ENCODE measurements around the gene TCAIM.
"Not testable (repeated sequence)": the region's sequence is repeated elsewhere in the genome, so short reads cannot be mapped to it uniquely, and the experiment has no call there.

Gene TCAIM

DNA sequence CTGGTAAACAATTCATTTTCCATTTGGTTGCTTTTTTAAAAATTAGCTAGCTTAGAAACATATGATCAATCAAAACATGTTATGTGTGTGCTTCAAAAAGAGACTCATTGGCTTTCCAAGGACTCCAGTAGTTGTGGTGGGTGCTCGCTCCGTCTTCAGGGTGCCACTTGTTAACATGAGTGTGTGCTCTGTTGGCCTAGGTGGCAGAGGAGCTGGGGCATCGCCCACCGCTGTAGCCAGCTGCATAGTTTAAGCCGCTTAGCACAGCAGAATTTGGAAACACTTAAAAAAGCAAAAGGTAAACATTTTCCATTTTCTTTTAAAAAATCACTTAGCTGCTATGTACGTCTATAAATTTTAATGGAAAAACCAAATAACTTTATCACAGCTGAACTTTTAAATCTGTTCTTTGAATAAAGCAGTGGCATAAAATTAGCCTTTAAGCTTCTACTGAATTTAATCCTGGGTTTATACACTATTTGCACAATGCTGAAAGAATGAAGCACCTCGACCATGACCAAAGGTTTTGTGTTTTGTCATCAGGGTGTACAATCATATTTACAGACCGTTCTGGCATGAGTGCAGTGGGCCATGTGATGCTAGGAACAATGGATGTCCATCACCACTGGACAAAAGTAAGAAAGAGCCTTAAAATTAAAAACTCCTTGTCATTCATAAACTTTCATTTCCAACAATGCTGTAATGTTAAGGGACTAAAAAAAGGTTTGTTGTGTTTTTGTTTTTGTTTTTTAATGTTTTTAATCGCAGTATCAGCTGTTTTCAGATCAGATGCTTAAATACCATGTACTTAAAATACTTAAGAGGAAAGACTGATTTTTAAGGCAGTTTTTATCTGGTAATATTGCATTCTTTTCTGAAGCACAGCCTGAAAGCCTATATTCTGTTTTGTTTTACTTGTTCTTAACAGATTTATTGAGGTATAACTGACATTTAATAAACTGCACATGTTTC lies 57.9 kb downstream of the TCAIM start:
- Histone ChIP-seq H3K9me3 (ENCODE audit: low read depth, low read length) (no peaks in the 10 kb centered on the region), H3K36me3 (ENCODE audit: insufficient read depth, low read length) (no peaks in the 10 kb centered on the region; the same call in 1 of the 2 replicates), H3K9ac (ENCODE audit: insufficient read length) (no peak overlapping the region), H3K4me3 (no peak overlapping the region), H3K27ac (no peak overlapping the region)
- no peak for DNase-seq (ENCODE audit: low read depth, low spot score)
- TF ChIP-seq POLR2AphosphoS5 (IDR thresholded peaks at IDR 0.05; ENCODE audit: borderline replicate concordance, low read depth, low read length) (no peak), EZH2 (IDR thresholded peaks at IDR 0.05) (no peak), FOXP2 (optimal IDR thresholded peaks at IDR 0.05; ENCODE audit: control extremely low read depth, extremely low read length, insufficient read depth) (no peak)

DNA sequence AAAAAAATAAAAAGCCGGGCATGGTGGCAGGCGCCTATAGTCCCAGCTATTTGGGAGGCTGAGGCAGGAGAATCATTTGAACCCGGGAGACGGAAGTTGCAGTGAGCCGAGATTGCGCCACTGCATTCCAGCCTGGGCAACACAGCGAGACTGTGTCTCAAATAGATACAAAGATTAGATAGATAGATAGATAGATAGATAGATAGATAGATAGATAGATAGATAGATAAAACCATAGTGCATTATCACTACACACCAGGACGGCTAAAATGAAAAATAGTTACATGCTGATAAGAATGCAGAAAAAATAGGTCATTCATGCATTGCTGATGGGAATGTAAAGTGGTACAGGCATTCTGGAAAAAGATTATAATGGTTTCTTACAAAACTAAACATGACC lies 59.7 kb downstream of the TCAIM start:
- H3K4me3 ChIP-seq; DNase-seq (ENCODE audit: low read depth, low spot score); H3K27ac ChIP-seq; H3K9me3 ChIP-seq (ENCODE audit: low read depth, low read length); H3K36me3 ChIP-seq (ENCODE audit: insufficient read depth, low read length); H3K9ac ChIP-seq (ENCODE audit: insufficient read length): not testable (repeated sequence)

GRCh38 chr3:44398853-44399252 lies 60.3 kb downstream of the TCAIM start:
- no peaks in the 10 kb centered on the region for H3K9me3 ChIP-seq (ENCODE audit: low read depth, low read length)
- H3K36me3 ChIP-seq (ENCODE audit: insufficient read depth, low read length): no peaks in the 10 kb centered on the region; the same call in 1 of the 2 replicates
- H3K9ac ChIP-seq (ENCODE audit: insufficient read length): no peak overlapping the region
- H3K4me3 ChIP-seq: no peak overlapping the region
- no peak overlapping the region for H3K27ac ChIP-seq
- TF ChIP-seq EZH2 (IDR thresholded peaks at IDR 0.05) (no peak), POLR2AphosphoS5 (IDR thresholded peaks at IDR 0.05; ENCODE audit: borderline replicate concordance, low read depth, low read length) (no peak), FOXP2 (optimal IDR thresholded peaks at IDR 0.05; ENCODE audit: control extremely low read depth, extremely low read length, insufficient read depth) (no peak)
- no peak for DNase-seq (ENCODE audit: low read depth, low spot score)

DNA sequence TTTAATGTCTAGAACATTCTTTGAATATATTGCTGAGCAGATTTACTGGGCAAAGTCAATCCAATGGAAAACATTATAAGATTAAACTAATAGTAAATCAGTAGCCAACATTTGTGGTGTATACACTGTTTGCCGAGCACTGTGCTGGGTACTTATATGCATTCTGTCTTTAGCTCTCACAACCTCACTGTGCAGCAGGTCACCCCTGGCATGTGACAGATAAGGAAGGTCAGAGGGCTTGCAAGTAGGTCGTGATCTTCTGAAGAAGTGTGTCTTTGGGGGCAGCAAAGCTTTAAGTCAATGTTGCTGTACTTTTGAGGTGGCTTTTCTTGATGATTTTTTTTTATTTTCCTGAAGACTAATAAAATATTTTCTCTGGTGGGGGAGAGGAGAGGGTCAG lies 62.2 kb downstream of the TCAIM start:
- no peak overlapping the region for H3K9ac ChIP-seq (ENCODE audit: insufficient read length)
- H3K27ac ChIP-seq: no peak overlapping the region
- H3K36me3 ChIP-seq (ENCODE audit: insufficient read depth, low read length): no peaks in the 10 kb centered on the region; the same call in 1 of the 2 replicates
- H3K4me3 ChIP-seq: no peak overlapping the region
- H3K9me3 ChIP-seq (ENCODE audit: low read depth, low read length): no peaks in the 10 kb centered on the region
- DNase-seq (ENCODE audit: low read depth, low spot score): no peak
- TF ChIP-seq FOXP2 (optimal IDR thresholded peaks at IDR 0.05; ENCODE audit: control extremely low read depth, extremely low read length, insufficient read depth) (no peak), POLR2AphosphoS5 (IDR thresholded peaks at IDR 0.05; ENCODE audit: borderline replicate concordance, low read depth, low read length) (no peak), EZH2 (IDR thresholded peaks at IDR 0.05) (no peak)

DNA sequence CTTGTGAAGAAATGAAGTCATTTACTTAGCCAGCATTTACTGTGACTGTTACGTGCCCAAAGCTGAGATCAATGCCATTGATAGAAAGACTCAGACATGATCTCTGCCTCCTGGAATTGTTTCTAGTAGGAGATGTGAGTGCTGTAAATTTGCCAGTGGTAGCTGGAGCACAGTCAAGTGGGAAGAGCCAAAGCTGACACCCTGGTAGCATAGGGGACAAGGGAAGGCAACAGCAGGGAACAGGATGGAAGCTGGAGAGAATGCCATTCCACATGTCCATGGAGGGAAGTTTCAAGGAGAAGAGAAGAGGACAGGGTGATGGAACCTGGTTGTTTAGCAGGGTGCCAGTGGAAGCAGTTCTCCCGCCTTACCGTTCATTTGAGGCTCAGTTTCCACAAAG lies 64.0 kb downstream of the TCAIM start:
- no peak for DNase-seq (ENCODE audit: low read depth, low spot score)
- TF ChIP-seq POLR2AphosphoS5 (IDR thresholded peaks at IDR 0.05; ENCODE audit: borderline replicate concordance, low read depth, low read length): no peak
- TF ChIP-seq EZH2 (IDR thresholded peaks at IDR 0.05): no peak
- TF ChIP-seq FOXP2 (optimal IDR thresholded peaks at IDR 0.05; ENCODE audit: control extremely low read depth, extremely low read length, insufficient read depth): no peak
- Histone ChIP-seq H3K27ac (no peak overlapping the region), H3K36me3 (ENCODE audit: insufficient read depth, low read length) (no peaks in the 10 kb centered on the region; the same call in 1 of the 2 replicates), H3K4me3 (no peak overlapping the region), H3K9ac (ENCODE audit: insufficient read length) (no peak overlapping the region), H3K9me3 (ENCODE audit: low read depth, low read length) (no peaks in the 10 kb centered on the region)

DNA sequence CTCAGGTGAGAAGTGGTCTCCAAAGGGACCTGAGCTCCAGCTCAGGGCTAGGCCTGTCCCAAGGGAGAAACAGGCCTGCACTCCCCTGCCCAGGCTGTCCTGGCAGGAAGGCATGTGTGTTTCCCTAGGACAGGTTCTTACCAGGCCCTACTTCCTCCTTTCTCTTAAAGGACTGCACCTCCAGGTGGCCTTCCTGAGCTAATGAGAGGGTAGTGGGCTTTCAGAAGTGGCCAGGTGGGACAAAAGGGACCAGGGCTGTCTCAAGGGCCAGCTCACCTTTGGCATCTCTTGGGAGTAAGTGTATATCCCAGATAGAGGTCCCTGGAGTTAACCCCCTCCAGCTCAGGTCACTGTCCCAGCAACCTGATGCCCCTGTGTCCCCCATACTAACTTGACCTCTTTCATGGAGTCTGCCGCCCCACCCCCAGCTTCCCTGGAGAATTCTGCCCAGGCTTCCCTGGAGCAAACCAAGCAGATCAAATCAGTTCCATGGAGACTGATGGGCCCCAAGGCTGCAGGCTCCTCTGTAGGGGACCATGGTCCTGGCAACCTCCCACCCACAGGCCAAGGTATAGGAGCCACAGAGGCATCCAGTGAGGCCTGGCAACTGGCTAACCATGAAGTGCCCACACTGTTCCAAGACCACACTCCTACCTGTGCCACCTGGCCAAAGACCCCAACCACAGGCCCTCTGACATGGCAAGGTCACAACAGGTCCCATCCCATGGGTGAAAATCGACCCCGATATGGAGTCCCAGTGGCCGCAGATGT lies 71.3 kb downstream of the TCAIM start:
- Histone ChIP-seq H3K9ac (ENCODE audit: insufficient read length) (no peak overlapping the region), H3K36me3 (ENCODE audit: insufficient read depth, low read length) (no peaks in the 10 kb centered on the region), H3K27ac (no peak overlapping the region), H3K4me3 (no peak overlapping the region), H3K9me3 (ENCODE audit: low read depth, low read length) (no peaks in the 10 kb centered on the region)
- TF ChIP-seq EZH2 (IDR thresholded peaks at IDR 0.05): no peak
- TF ChIP-seq POLR2AphosphoS5 (IDR thresholded peaks at IDR 0.05; ENCODE audit: borderline replicate concordance, low read depth, low read length): no peak
- TF ChIP-seq FOXP2 (optimal IDR thresholded peaks at IDR 0.05; ENCODE audit: control extremely low read depth, extremely low read length, insufficient read depth): no peak
- DNase-seq (ENCODE audit: low read depth, low spot score): no peak

DNA sequence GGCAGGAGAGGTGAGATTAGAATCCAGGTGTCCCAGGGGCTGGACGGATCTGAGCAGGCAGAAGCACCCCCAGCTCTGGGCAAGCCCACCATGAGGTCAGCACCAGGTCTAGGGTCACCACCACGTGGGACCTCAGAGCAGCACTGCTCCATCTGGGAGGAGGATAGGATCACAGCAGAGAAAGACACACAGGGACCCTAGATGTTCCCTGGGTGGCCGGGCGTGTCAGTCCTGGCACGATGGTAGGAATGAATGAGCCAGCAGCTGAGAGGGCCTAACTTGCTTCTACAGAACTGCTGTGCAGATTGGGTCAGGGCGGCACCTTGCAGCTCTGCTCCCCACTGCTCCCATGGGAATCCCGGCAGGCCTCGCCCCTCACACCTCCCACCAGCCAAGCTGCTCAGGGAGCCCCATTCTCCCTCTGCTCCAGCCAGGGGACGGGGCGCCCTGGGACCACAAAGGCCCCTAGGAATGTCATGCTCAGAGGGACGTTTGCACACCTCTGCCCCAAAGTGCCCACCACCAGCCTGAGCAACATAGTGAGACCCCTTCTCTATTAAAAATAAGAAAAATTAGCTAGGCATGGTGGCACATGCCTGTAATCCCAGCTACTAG lies 72.6 kb downstream of the TCAIM start:
- Histone ChIP-seq H3K36me3 (ENCODE audit: insufficient read depth, low read length) (no peaks in the 10 kb centered on the region), H3K9ac (ENCODE audit: insufficient read length) (no peak overlapping the region), H3K4me3 (no peak overlapping the region), H3K27ac (no peak overlapping the region), H3K9me3 (ENCODE audit: low read depth, low read length) (no peaks in the 10 kb centered on the region)
- TF ChIP-seq EZH2 (IDR thresholded peaks at IDR 0.05) (no peak), FOXP2 (optimal IDR thresholded peaks at IDR 0.05; ENCODE audit: control extremely low read depth, extremely low read length, insufficient read depth) (no peak)
- no peak for DNase-seq (ENCODE audit: low read depth, low spot score)

DNA sequence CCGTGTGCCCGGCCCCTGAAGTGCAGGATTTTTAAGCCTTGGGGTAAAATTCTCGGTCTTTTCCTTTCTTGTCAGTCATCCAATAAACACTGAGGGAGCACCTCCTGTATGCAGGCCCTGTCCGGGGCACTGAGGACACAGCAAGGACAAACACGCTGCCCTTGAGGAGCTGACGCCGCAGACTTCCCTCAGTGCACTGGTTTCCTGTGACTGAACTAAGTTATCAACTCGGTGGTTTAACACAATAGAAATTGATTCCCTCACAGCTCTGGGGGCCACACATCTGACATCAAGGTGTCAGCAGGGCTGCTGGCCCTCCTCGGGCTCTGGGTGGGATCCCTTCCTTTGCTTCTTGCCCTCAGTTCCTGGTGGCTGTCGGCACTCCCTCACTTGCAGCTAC lies 73.8 kb downstream of the TCAIM start:
- TF ChIP-seq EZH2 (IDR thresholded peaks at IDR 0.05) (no peak), FOXP2 (optimal IDR thresholded peaks at IDR 0.05; ENCODE audit: control extremely low read depth, extremely low read length, insufficient read depth) (no peak), POLR2AphosphoS5 (IDR thresholded peaks at IDR 0.05; ENCODE audit: borderline replicate concordance, low read depth, low read length) (no peak)
- no peak overlapping the region for H3K4me3 ChIP-seq
- no peak for DNase-seq (ENCODE audit: low read depth, low spot score)

More for the DNA sequence above, 73.8 kb downstream of the TCAIM start:
- Histone ChIP-seq H3K9me3 (ENCODE audit: low read depth, low read length) (no peaks in the 10 kb centered on the region), H3K36me3 (ENCODE audit: insufficient read depth, low read length) (no peaks in the 10 kb centered on the region), H3K27ac (no peak overlapping the region), H3K9ac (ENCODE audit: insufficient read length) (no peak overlapping the region)
